ENCODE data around the gene LDB3.

- TF ChIP-seq CTCF (IDR thresholded peaks at IDR 0.05; ENCODE audit: low read length): no peak
- no peak for TF ChIP-seq EZH2phosphoT487 (IDR thresholded peaks at IDR 0.05; ENCODE audit: low read length)
These were observed 17.1 kb downstream of the LDB3 start for GRCh38 chr10:86685416-86685815.
